Mesenchymal stem cell (in vitro differentiated cells and primary cell): Measurements from ENCODE around the gene ARRB2.

Experiments used
- DNase-seq: peaks from one replicate; pipeline ENCODE4 v3.0.0-alpha.2; 2013
- H2AFZ ChIP-seq: one replicate; pipeline ENCODE4 v1.6.1; 2013; ENCODE audit warnings: low read depth, mild to moderate bottlenecking, control low read depth, inconsistent platforms, low read length, moderate library complexity
- H2AK5ac ChIP-seq: 2 replicates; pipeline ENCODE4 v1.6.1; 2013; ENCODE audit warnings: low read length, moderate library complexity, mild to moderate bottlenecking, inconsistent platforms; ENCODE audit not compliant: severe bottlenecking
- H2BK120ac ChIP-seq: one replicate; pipeline ENCODE4 v1.6.1; 2013; ENCODE audit warnings: low read depth, mild to moderate bottlenecking, inconsistent platforms, low read length, moderate library complexity
- H2BK12ac ChIP-seq, 2 experiments: one replicate each; pipeline ENCODE4 v1.6.1; 2013; ENCODE audit warnings: inconsistent platforms in 2 of 2, low read length in 2 of 2, mild to moderate bottlenecking in 2 of 2, moderate library complexity in 2 of 2, control low read depth in 1 of 2
- H2BK15ac ChIP-seq: one replicate; pipeline ENCODE4 v1.6.1; 2013; ENCODE audit warnings: mild to moderate bottlenecking, low read depth, inconsistent platforms; ENCODE audit not compliant: poor library complexity, severe bottlenecking
- H2BK5ac ChIP-seq: 2 replicates; pipeline ENCODE4 v1.6.1; 2013; ENCODE audit warnings: low read depth, mild to moderate bottlenecking, low read length, control low read depth, inconsistent platforms; ENCODE audit not compliant: poor library complexity, severe bottlenecking
- H3K14ac ChIP-seq, 2 experiments: one replicate each; pipeline ENCODE4 v1.6.1; 2013; ENCODE audit warnings: inconsistent platforms in 2 of 2, low read length in 2 of 2, control low read depth in 1 of 2, mild to moderate bottlenecking in 1 of 2, moderate library complexity in 1 of 2
- H3K18ac ChIP-seq, 2 experiments: one replicate each; pipeline ENCODE4 v1.6.1; 2013; ENCODE audit warnings: inconsistent platforms in 2 of 2, low read length in 2 of 2, control low read depth in 1 of 2, low read depth in 1 of 2, mild to moderate bottlenecking in 1 of 2
- H3K23ac ChIP-seq, 2 experiments: one replicate each; pipeline ENCODE4 v1.6.1; 2013; ENCODE audit warnings: inconsistent platforms in 2 of 2, low read length in 2 of 2, mild to moderate bottlenecking in 2 of 2, moderate library complexity in 2 of 2, control low read depth in 1 of 2
- H3K27ac ChIP-seq: 2 replicates; pipeline ENCODE4 v1.5.1; 2013; ENCODE audit warnings: mild to moderate bottlenecking, moderate library complexity, low read length, control low read depth, inconsistent platforms; ENCODE audit not compliant: poor library complexity, severe bottlenecking
- H3K27me3 ChIP-seq, 2 experiments: 2 replicates each; pipeline versions ENCODE4 v1.6.1 to v1.7.0; 2013; ENCODE audit warnings: low read length in 2 of 2, mild to moderate bottlenecking in 2 of 2, moderate library complexity in 2 of 2, control low read depth in 1 of 2, inconsistent platforms in 1 of 2; ENCODE audit not compliant: control insufficient read depth in 1 of 2, insufficient read depth in 1 of 2
- H3K36me3 ChIP-seq, 2 experiments: 2 replicates each; pipeline versions ENCODE4 v1.6.1 to v1.7.0; 2013; ENCODE audit warnings: low read length in 2 of 2, control low read depth in 1 of 2, inconsistent platforms in 1 of 2, low read depth in 1 of 2, mild to moderate bottlenecking in 1 of 2; ENCODE audit not compliant: insufficient read depth in 2 of 2, control insufficient read depth in 1 of 2
- H3K4ac ChIP-seq, 2 experiments: one replicate each; pipeline ENCODE4 v1.6.1; 2013; ENCODE audit warnings: inconsistent platforms in 2 of 2, low read length in 2 of 2, mild to moderate bottlenecking in 2 of 2, moderate library complexity in 2 of 2, control low read depth in 1 of 2, low read depth in 1 of 2
- H3K4me1 ChIP-seq: 2 replicates; pipeline ENCODE4 v1.6.1; 2013; ENCODE audit warnings: low read depth, low read length, control low read depth; ENCODE audit not compliant: control insufficient read depth, insufficient read depth
- H3K4me2 ChIP-seq: 2 replicates; pipeline ENCODE4 v1.6.1; 2013; ENCODE audit warnings: low read length, mild to moderate bottlenecking, inconsistent platforms; ENCODE audit not compliant: poor library complexity, severe bottlenecking
- H3K4me3 ChIP-seq, 2 experiments: 2 replicates each; pipeline versions ENCODE4 v1.5.1 to v1.7.0; 2013; ENCODE audit warnings: low read length in 2 of 2, mild to moderate bottlenecking in 2 of 2, control low read depth in 1 of 2, low read depth in 1 of 2; ENCODE audit not compliant: insufficient read depth in 1 of 2
- H3K79me1 ChIP-seq: replicated peaks from 2 replicates; pipeline ENCODE4 v1.6.1; 2013; ENCODE audit warnings: mild to moderate bottlenecking, control low read depth, low read length, inconsistent platforms; ENCODE audit not compliant: poor library complexity, severe bottlenecking
- H3K9ac ChIP-seq: 2 replicates; pipeline ENCODE4 v1.7.0; 2013; ENCODE audit warnings: mild to moderate bottlenecking, low read length, moderate library complexity
- H3K9me3 ChIP-seq: 2 replicates; pipeline ENCODE4 v1.7.0; 2013; ENCODE audit warnings: mild to moderate bottlenecking, low read length; ENCODE audit not compliant: control insufficient read depth
- H4K8ac ChIP-seq: one replicate; pipeline ENCODE4 v1.6.1; 2013; ENCODE audit warnings: inconsistent platforms, mild to moderate bottlenecking, low read length, moderate library complexity
- H4K91ac ChIP-seq: one replicate; pipeline ENCODE4 v1.6.1; 2013; ENCODE audit warnings: mild to moderate bottlenecking, low read length, inconsistent platforms
- WGBS: methylation state at CpG from one replicate; pipeline ENCODE4 v1.1.7; 2013; ENCODE audit warnings: mixed read lengths; 5-methylcytosine and 5-hydroxymethylcytosine counted together

ARRB2 gene

GRCh38 chr17:4768298-4768697, 57.9 kb downstream of the ARRB2 start:
- Histone ChIP-seq H2BK12ac (no peak overlapping the region), H3K9ac (no peak overlapping the region), H3K14ac (no peak overlapping the region), H3K36me3 (no peaks in the 10 kb centered on the region), H2BK15ac (no peak overlapping the region), H3K4me3 (no peak overlapping the region), H3K79me1 (no peaks in the 10 kb centered on the region), H2AK5ac (no peak overlapping the region), H3K4me2 (no peak overlapping the region), H3K18ac (no peak overlapping the region), H3K4me1 (no peaks in the 10 kb centered on the region), H4K8ac (no peak overlapping the region), H3K27me3 (peaks cover 23 to 33% of the 10 kb centered on the region in 2 experiments), H3K9me3 (no peaks in the 10 kb centered on the region), H2BK5ac (no peak overlapping the region), H3K27ac (no peak overlapping the region), H4K91ac (no peak overlapping the region), H3K23ac (no peak overlapping the region), H2BK120ac (no peak overlapping the region), H3K4ac (no peak overlapping the region), H2AFZ (no peak overlapping the region)
- DNase-seq: no peak
- 86% methylated on average over 6 of the region's 6 CpGs for WGBS

DNA sequence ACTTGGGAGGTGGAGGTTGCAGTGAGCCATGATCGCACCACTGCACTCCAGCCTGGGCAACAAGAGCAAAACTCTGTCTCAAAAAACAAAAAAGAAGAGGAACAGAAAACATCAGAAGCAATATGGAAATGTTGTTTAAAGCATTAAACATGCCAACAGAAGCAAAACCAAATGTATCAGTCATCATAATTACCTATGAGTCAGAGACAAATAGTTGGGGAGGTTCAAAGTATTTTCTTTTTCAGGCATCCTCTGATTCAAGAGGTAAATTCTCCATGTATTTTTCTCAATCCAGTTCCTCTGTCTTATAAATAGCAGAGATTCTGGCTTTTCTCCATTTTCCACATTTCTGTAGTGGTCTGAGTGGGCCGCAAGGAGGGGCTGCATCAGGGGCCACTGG, 59.2 kb downstream of the ARRB2 start:
- WGBS: 100% methylated on average over 1 of the region's 2 CpGs
- H3K18ac ChIP-seq: no peak overlapping the region

More for the DNA sequence above, 59.2 kb downstream of the ARRB2 start:
- Histone ChIP-seq H2BK15ac (no peak overlapping the region), H3K4ac (no peak overlapping the region), H4K91ac (no peak overlapping the region), H3K79me1 (no peaks in the 10 kb centered on the region), H3K23ac (no peak overlapping the region), H3K9ac (no peak overlapping the region), H2BK120ac (no peak overlapping the region), H3K4me1 (no peaks in the 10 kb centered on the region), H3K27ac (no peak overlapping the region), H2BK12ac (no peak overlapping the region), H2BK5ac (no peak overlapping the region), H3K4me3 (no peak overlapping the region), H3K27me3 (peaks cover 29 to 36% of the 10 kb centered on the region in 2 experiments), H2AFZ (no peak overlapping the region), H3K9me3 (no peaks in the 10 kb centered on the region), H3K14ac (no peak overlapping the region), H4K8ac (no peak overlapping the region), H2AK5ac (no peak overlapping the region), H3K36me3 (no peaks in the 10 kb centered on the region), H3K4me2 (no peak overlapping the region)
- DNase-seq: no peak
